Mucosa of rectum (tissue), 2 donors: ENCODE results near the gene ARHGAP15.

ENCODE experiments used
- H3K27ac ChIP-seq, 2 donors: one replicate each; pipeline ENCODE4 v1.7.0; 2013; ENCODE audit warnings: inconsistent platforms in 2 of 2, low read depth in 2 of 2, low read length in 2 of 2
- H3K27me3 ChIP-seq, 2 donors: one replicate each; pipeline ENCODE4 v1.7.0; 2013; ENCODE audit warnings: low read length in 2 of 2; ENCODE audit not compliant: control insufficient read depth in 2 of 2, insufficient read depth in 2 of 2
- H3K36me3 ChIP-seq, 2 donors: one replicate each; pipeline ENCODE4 v1.7.0; 2013; ENCODE audit warnings: low read length in 2 of 2; ENCODE audit not compliant: control insufficient read depth in 2 of 2, insufficient read depth in 2 of 2
- H3K4me1 ChIP-seq, 2 donors: one replicate each; pipeline ENCODE4 v1.7.0; 2013; ENCODE audit warnings: low read length in 2 of 2, mild to moderate bottlenecking in 1 of 2; ENCODE audit not compliant: control insufficient read depth in 2 of 2, insufficient read depth in 2 of 2
- H3K4me3 ChIP-seq, 2 donors: one replicate each; pipeline ENCODE4 v1.7.0; 2013; ENCODE audit warnings: low read length in 2 of 2
- H3K9ac ChIP-seq, 2 donors: one replicate each; pipeline ENCODE4 v1.7.0; 2013; ENCODE audit warnings: low read length in 2 of 2, low read depth in 1 of 2, mild to moderate bottlenecking in 1 of 2
- H3K9me3 ChIP-seq, 2 donors: one replicate each; pipeline ENCODE4 v1.7.0; 2013; ENCODE audit warnings: low read length in 2 of 2; ENCODE audit not compliant: control insufficient read depth in 2 of 2
- donor health status: healthy.
- donor health status: Normal muscosa, but diverticular disease.

Gene ARHGAP15

GRCh38 chr2:143155661-143156060 is 26.4 kb downstream of the ARHGAP15 start:
- H3K9ac ChIP-seq = no peak overlapping the region
- no peak overlapping the region for H3K27ac ChIP-seq
- H3K9me3 ChIP-seq = no peaks in the 10 kb centered on the region

GRCh38 chr2:143157001-143157400 is 27.8 kb downstream of the ARHGAP15 start:
- no peaks in the 10 kb centered on the region for H3K9me3 ChIP-seq
- no peaks in the 10 kb centered on the region for H3K4me1 ChIP-seq
- no peaks in the 10 kb centered on the region for H3K27me3 ChIP-seq
- H3K27ac ChIP-seq = no peak overlapping the region
- no peak overlapping the region for H3K9ac ChIP-seq
- H3K36me3 ChIP-seq = no peaks in the 10 kb centered on the region
- H3K4me3 ChIP-seq = no peak overlapping the region

More at GRCh38 chr2:143155661-143156060, 26.4 kb downstream of the ARHGAP15 start:
- H3K4me1 ChIP-seq = no peaks in the 10 kb centered on the region
- no peaks in the 10 kb centered on the region for H3K36me3 ChIP-seq
- no peaks in the 10 kb centered on the region for H3K27me3 ChIP-seq
- H3K4me3 ChIP-seq = no peak overlapping the region

- H3K27ac ChIP-seq = no peak overlapping the region
- H3K4me1 ChIP-seq = no peaks in the 10 kb centered on the region
- no peaks in the 10 kb centered on the region for H3K9me3 ChIP-seq
- H3K36me3 ChIP-seq = no peaks in the 10 kb centered on the region
- no peaks in the 10 kb centered on the region for H3K27me3 ChIP-seq
- no peak overlapping the region for H3K4me3 ChIP-seq
- no peak overlapping the region for H3K9ac ChIP-seq
Observed at GRCh38 chr2:143157418-143157817, 28.2 kb downstream of the ARHGAP15 start.

GRCh38 chr2:143158098-143158497 is 28.9 kb downstream of the ARHGAP15 start:
- Histone ChIP-seq H3K27ac (no peak overlapping the region), H3K27me3 (no peaks in the 10 kb centered on the region), H3K4me3 (no peak overlapping the region), H3K9ac (no peak overlapping the region), H3K4me1 (no peaks in the 10 kb centered on the region), H3K9me3 (no peaks in the 10 kb centered on the region), H3K36me3 (no peaks in the 10 kb centered on the region)

GRCh38 chr2:143158551-143159485 is 29.6 kb downstream of the ARHGAP15 start:
- H3K27ac ChIP-seq = no peak overlapping the region
- H3K4me3 ChIP-seq = no peak overlapping the region
- no peaks in the 10 kb centered on the region for H3K4me1 ChIP-seq

GRCh38 chr2:143159486-143159840 is 30.2 kb downstream of the ARHGAP15 start:
- Histone ChIP-seq H3K27me3 (no peaks in the 10 kb centered on the region), H3K9ac (no peak overlapping the region), H3K4me3 (no peak overlapping the region), H3K27ac (no peak overlapping the region), H3K9me3 (no peaks in the 10 kb centered on the region), H3K4me1 (no peaks in the 10 kb centered on the region), H3K36me3 (no peaks in the 10 kb centered on the region)

More at GRCh38 chr2:143158551-143159485, 29.6 kb downstream of the ARHGAP15 start:
- no peaks in the 10 kb centered on the region for H3K27me3 ChIP-seq
- H3K9me3 ChIP-seq = no peaks in the 10 kb centered on the region
- H3K36me3 ChIP-seq = no peaks in the 10 kb centered on the region
- H3K9ac ChIP-seq = no peak overlapping the region

GRCh38 chr2:143160732-143161707 is 31.8 kb downstream of the ARHGAP15 start:
- Histone ChIP-seq H3K27me3 (no peaks in the 10 kb centered on the region), H3K36me3 (no peaks in the 10 kb centered on the region), H3K4me3 (no peak overlapping the region), H3K9ac (no peak overlapping the region), H3K4me1 (no peaks in the 10 kb centered on the region), H3K27ac (no peak overlapping the region), H3K9me3 (no peaks in the 10 kb centered on the region)

GRCh38 chr2:143162123-143162837 is 33.1 kb downstream of the ARHGAP15 start:
- Histone ChIP-seq H3K27me3 (no peaks in the 10 kb centered on the region), H3K36me3 (no peaks in the 10 kb centered on the region), H3K9me3 (no peaks in the 10 kb centered on the region), H3K4me3 (no peak overlapping the region), H3K4me1 (no peaks in the 10 kb centered on the region), H3K9ac (no peak overlapping the region), H3K27ac (no peak overlapping the region)

GRCh38 chr2:143162997-143163396 is 33.8 kb downstream of the ARHGAP15 start:
- Histone ChIP-seq H3K36me3 (no peaks in the 10 kb centered on the region), H3K9ac (no peak overlapping the region), H3K27ac (no peak overlapping the region), H3K4me3 (no peak overlapping the region), H3K4me1 (no peaks in the 10 kb centered on the region), H3K9me3 (no peaks in the 10 kb centered on the region), H3K27me3 (no peaks in the 10 kb centered on the region)
